Stimulated activated CD4-positive, alpha-beta T cell treated with anti-CD3 and anti-CD28 coated beads, Interleukin-12 subunit alpha, Interleukin-12 subunit beta, amount 100 ng/mL, for 4 hours (primary cell): ENCODE results near the gene LHX3.
A peak's percentile ranks its signal among the peaks of the same experiment; 100 is the strongest.

ENCODE experiments used
- DNase-seq: peaks from one replicate; pipeline ENCODE4 v3.0.0-alpha.2; 2020

Gene LHX3

DNA sequence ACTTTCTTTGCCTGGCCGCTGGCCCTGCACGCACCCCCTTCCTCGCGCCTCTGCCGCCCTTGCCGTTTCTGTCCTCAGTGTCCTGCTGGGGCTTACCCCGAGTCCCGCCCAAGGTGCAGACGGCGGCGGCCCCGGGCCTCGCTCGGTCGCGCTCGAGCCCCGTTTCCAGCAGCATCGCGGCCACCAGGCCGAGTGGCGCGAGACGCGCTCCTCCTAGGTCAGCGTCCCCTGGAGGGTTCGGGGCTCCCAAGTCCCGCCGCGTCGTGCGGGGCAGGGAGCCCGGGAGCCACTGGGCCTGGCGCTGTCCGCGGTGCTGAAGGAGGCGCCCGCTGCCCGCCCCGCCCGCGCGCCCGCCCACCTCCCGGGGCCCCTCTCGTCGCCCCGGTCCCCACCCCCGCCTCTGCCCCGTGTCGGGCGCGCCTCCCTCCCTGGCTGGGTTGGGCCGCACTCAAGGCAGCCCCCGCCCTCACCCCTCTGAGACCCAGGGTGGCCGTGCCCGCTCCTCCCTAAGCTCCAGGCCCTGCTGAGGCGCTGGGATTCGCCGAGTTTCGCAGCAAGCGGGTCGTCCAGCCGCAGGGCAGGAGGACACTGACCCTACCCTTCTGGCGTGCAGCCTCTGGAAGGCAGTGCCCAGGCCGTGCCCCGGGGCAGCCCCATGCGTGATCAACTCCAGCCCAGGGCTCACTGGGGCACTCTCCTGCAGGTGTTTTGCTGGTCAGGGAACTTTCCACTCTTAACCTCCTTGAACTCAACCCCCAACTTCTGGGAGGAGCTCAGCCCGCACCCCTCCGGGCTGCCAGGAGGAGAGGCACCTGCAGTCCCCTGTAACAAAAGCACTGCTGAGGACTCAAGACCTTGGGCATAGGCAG, at the start of gene LHX3:
TSS of gene LHX3 (minus strand) at position 291 of the 869 bp plus-strand sequence. CDS start at position 175, 116 bp downstream.
- DNase-seq, result peak; percentile 24

- DNase-seq, result no peak
Measured at GRCh38 chr9:136253246-136254130, 48.6 kb upstream of the LHX3 start.

DNA sequence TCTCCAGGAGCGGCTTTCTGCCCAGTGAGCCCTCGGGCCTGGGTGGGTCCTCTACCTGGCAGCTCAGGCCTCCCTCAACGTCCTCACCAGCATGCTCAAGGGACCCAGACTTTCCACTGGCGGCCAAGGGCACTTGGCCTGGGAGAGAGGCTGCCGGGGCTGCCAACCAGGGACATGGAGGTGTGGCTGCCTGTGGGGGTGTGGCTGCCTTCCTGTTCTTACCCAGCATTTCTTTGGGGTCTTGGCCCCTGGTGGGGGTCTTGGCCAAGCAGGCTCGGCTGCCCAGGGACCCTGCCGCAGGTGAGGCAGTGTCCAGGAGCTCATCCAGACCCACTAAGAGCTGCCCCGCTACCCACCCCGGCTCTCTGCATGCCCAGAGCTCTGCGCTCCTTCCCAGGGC, 47.9 kb upstream of the LHX3 start:
- DNase-seq, result no peak

DNA sequence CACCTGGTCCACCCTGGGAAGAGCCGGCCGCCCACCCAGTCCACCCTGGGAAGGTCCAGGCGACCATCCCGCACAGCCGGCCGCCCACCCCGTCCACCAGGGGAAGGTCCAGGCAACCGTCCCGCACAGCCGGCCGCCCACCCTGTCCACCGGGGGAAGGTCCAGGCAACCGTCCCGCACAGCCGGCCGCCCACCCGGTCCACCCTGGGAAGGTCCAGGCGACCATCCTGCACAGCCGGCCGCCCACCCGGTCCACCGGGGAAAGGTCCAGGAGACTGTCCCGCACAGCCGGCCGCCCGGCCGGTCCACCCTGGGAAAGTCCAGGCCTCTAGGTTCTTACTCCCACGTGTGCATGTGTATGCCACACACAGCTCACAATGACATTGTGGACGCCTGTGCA, 47.4 kb upstream of the LHX3 start:
- DNase-seq, result no peak

- DNase-seq, result no peak
Measured at GRCh38 chr9:136251264-136252115, 46.6 kb upstream of the LHX3 start.

DNA sequence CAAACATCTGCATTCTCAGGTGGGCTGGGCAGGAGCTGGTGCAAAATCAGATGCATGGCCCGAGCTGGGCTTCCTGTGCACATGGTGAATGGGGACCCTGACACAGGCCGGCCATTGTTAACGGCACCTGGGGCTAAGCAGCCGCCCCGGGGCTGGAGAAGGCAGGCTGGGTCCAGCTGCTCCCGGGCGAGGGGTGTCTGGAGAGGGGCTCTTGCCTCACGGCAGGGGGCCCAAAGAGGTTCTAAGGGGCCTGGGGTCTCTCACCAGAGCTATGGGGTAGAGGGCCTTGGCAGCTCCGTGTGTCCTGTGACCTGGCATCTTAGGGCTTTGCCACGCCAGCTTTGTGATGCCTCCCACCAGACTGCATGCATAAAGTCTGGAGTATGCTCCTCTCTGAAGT, 45.7 kb upstream of the LHX3 start:
- no peak for DNase-seq

- no peak for DNase-seq
Measured at GRCh38 chr9:136249877-136250559, 45.1 kb upstream of the LHX3 start.

DNA sequence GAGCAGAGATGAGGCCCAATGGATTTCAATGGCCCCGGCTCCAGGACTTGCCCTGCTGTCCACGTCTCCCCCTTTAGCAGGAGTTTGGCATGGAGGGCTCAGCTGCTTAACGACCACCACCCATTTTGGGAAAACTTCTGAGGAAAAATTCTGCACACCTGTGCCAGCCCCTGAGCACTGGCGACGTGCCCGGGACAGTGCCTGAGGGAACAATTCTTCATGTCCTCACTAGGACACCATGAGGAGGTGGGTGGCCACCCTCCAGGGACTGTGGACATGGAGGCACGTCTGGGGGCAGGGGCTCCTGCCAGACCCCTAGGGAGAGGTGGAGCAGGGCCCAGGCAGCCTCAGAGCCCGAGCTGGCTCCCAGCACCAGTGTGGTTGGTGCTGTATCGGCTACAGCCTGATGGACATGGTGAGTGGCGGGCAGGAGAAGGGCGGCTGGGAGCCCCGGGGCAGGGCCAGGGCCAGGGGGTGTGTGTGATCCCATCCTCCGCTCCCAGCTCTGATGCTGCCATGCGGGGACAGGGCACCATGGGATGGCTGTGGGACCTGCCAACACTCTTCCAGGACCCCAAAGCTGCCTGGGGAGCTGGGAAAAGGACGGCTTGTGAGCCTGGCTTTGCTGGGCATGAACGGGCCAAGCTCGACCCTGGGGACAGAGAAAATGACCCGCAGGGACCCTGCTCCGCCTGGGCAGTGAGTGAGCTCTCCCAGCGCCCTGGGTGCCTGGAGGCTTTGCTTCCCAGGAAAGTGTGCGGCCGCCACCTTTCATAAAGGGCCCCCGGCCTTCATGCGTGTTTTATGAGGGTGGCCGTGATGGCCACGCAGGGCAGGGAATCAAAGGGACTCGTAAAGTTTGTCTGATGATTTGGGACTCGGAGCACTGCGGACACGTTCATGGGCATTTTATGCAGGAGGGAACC, 44.3 kb upstream of the LHX3 start:
- DNase-seq, result no peak

- DNase-seq, result no peak
Measured at GRCh38 chr9:136247947-136248637, 43.2 kb upstream of the LHX3 start.

DNA sequence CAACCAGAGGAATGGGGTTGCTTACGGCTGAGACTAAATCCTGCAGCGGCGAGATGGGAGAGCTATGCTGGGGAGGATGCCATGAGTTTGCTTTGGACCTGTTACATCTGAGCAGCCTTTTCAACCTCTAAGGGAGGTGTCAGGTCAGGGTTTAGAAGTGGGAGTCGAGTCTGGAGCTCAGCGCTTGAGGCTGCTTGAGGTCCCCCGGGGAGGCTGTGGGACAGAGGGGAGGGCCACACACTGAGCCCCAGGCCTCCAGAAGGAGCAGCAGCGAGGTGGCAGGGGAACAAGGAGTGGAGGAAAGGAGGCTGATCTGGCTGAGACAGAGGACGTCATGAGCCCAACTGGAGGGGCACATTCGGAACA, 42.6 kb upstream of the LHX3 start:
- DNase-seq, result no peak

- no peak for DNase-seq
Measured at GRCh38 chr9:136246849-136247550, 42.1 kb upstream of the LHX3 start.

- peak; percentile 86 for DNase-seq
Measured at GRCh38 chr9:136245219-136246150, 40.6 kb upstream of the LHX3 start, which contains the start of gene QSOX2. QSOX2 (minus strand) TSS chr9:136245812; CDS start chr9:136245803, 9 bp downstream.

GRCh38 chr9:136244969-136245218, 40.0 kb upstream of the LHX3 start:
- DNase-seq, result no peak

GRCh38 chr9:136244122-136244968, 39.4 kb upstream of the LHX3 start:
- DNase-seq, result peak; percentile 49

GRCh38 chr9:136243631-136244030, 38.7 kb upstream of the LHX3 start:
- no peak for DNase-seq

DNA sequence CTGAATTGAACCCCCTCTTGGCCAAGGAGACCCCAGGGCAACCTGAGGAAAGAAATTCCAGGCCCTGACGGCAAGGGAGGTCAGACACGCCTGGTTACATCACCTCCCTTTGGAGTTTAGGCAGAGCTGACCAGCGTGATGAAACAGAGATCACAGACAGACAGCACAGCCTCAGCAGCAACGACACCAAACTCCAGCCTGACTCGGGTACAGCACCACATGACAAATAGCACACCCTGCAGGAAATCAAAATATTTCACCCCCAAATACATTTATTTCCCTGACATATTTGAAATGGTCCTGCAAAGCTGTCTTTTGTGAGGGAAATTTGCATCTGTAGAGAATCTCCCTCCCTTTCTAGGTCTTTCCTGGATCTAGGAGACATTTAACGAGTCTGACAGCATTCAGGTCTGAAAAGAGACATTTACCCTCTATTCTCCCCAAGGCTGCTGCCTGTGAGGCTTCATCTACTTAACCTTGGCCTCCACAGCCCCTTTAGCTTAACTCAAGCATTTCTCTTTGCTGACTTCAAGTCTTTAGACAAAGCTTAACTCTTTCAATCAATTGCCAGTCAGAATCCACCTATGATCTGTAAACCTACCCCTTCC, 38.1 kb upstream of the LHX3 start:
- no peak for DNase-seq

- no peak for DNase-seq
Measured at GRCh38 chr9:136242248-136242647, 37.3 kb upstream of the LHX3 start.
